Epithelial cell of proximal tubule (primary cell): ENCODE results near the gene PSME3IP1. TPM values are rescaled to one million over a fixed set of nuclear protein-coding genes. Genes with fewer than 3 reads are reported as not detected.
A peak's percentile ranks its signal among the peaks of the same experiment; 100 is the strongest.
"Not testable (repeated sequence)": the region's sequence is repeated elsewhere in the genome, so short reads cannot be mapped to it uniquely, and the experiment has no call there.

Source experiments
- DNase-seq: peaks from one replicate; pipeline ENCODE4 v3.0.0-alpha.2; 2011; ENCODE audit warnings: low read depth
- H3K4me3 ChIP-seq: 2 replicates; pipeline ENCODE4 v1.5.1; 2011; ENCODE audit warnings: low read depth, mild to moderate bottlenecking, low read length
- total RNA-seq: library from RNA; depleted of rRNA; stranded (reverse); fragments of >200 nt; gene quantifications from 2 replicates; pipeline ENCODE4 v1.2.3, GENCODE V29; 2015
- TF ChIP-seq, protein P1 (sequence below): conservative IDR thresholded peaks from 2 replicates; pipeline ENCODE4 v1.5.1; 2012; ENCODE audit warnings: low read depth, mild to moderate bottlenecking, low read length

The PSME3IP1 gene
- total RNA-seq, 1 donor from 2014 or later = 105 TPM

DNA sequence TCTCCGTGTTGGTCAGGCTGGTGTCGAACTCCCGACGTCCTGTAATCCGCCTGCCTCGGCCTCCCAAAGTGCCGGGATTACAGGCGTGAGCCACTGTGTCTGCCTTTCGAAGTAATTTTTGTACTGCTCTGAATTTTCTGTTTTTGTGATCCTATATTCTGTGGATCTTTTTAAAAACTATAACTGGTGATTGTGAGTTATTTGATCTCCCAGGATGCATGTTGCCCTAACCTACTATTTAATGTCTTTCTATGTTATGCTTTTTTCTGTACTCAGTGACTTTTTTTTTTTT, 2.8 kb upstream of the PSME3IP1 start:
- TF ChIP-seq, protein P1, sequence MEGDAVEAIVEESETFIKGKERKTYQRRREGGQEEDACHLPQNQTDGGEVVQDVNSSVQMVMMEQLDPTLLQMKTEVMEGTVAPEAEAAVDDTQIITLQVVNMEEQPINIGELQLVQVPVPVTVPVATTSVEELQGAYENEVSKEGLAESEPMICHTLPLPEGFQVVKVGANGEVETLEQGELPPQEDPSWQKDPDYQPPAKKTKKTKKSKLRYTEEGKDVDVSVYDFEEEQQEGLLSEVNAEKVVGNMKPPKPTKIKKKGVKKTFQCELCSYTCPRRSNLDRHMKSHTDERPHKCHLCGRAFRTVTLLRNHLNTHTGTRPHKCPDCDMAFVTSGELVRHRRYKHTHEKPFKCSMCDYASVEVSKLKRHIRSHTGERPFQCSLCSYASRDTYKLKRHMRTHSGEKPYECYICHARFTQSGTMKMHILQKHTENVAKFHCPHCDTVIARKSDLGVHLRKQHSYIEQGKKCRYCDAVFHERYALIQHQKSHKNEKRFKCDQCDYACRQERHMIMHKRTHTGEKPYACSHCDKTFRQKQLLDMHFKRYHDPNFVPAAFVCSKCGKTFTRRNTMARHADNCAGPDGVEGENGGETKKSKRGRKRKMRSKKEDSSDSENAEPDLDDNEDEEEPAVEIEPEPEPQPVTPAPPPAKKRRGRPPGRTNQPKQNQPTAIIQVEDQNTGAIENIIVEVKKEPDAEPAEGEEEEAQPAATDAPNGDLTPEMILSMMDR = no peak
- no peak overlapping the region for H3K4me3 ChIP-seq
- DNase-seq = no peak

DNA sequence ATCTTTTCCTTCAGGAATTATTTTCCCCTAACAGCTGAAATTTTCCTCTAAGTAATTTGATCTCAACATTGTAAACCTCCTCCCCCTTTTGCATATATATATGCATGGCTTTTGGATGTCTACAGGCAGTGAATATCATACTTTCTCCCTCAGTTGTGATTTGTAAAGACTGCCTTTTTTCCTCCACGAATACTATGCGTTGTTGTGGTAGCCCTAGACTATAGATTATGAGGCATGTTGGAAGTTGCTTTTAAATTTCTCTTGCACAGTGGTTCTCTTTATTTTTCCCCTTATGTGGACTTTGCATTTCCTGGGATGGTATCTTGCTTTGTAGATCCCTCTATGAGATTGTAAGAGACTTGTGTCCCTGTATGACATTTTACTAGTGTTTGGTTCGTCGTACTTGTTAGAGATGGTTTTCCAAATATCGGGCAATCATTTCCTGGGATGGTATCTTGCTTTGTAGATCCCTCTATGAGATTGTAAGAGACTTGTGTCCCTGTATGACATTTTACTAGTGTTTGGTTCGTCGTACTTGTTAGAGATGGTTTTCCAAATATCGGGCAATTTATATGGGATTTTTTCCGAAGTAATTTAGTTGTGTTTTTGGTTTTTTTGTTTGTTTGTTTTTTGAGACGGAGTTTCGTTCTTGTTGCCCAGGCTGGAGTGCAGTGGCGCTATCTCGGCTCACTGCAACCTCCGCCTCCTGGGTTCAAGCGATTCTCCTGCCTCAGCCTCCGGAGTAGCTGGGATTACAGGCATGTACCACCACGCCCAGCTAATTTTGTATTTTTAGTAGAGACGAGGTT, 2.3 kb upstream of the PSME3IP1 start:
- not testable (repeated sequence) for DNase-seq
- peak overlapping the region; percentile 88 for H3K4me3 ChIP-seq

DNA sequence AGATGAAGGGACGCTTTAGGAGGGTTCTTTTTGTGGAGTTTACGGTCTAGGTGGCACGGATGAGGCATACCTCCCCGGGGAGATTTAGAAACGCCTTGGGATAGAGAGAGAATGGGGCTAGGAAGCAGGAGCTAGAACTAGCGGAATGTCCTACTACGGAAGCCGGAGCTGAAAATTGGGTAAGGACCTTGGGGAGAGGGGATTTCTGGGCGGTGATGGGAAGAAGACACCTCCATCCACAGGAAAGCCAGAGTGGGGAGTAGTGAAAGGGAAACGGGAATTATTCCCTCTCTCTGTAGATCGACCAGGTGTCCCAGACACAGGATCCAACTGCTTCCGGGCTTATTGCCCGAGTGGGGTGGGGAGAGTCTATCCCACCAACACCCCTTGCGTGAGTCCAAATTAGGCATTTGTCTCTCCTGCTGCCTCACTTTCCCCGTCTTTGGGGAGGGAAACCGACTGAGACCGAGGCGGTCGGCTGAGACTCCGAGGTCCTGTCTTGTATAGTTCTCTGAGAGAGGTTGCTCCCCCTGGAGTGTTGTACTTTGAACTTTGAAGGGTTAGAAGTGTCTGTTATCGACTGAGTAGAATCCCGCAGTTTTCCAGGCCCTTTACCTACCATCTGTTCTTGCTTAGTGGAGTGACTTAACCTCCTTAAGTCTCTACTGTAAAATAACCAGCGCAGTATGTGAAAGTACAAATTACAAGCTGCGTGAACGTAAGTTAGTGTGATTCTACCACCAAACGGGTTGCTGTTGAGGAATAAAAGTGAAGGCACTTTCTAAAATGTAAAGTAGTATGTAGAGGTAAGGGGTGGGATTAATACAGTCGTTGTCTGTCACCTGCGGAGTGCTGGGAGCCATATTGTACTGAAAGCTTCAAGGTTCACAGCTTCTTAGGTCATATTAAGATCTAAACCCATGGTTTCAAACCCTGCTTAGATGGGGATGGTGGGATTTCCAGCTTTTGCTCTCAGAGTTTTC, 1.3 kb upstream of the PSME3IP1 start:
- TF ChIP-seq, protein P1 = no peak
- peak overlapping the region; percentile 88 for H3K4me3 ChIP-seq
- no peak for DNase-seq

DNA sequence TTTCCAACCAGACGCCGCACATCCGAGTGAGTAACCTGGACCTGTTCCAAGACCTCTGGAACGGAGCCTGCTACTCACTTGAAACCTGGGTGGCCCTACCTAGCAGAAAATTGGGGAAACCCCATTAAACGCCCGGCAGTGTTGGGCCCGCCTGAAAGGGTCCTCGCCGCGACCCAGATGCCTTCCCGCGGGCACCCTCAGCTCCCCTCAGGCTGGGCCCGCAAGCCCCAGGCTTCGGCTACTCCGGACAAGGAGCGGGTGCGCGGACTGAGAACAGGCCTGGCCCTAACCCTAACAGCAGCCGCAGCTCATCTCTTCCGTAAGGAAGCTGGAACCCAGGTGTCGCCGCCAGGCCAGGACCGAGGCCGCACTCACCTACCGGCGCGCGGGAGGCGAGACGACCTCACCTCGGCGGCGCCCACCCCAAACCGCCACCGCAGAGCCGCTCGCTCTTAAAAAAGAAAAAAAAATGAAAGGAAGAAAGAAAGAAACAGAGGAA, 344 bp downstream of the PSME3IP1 start:
- TF ChIP-seq, protein P1 = no peak
- DNase-seq = no peak
- H3K4me3 ChIP-seq = peak overlapping the region; percentile 88

DNA sequence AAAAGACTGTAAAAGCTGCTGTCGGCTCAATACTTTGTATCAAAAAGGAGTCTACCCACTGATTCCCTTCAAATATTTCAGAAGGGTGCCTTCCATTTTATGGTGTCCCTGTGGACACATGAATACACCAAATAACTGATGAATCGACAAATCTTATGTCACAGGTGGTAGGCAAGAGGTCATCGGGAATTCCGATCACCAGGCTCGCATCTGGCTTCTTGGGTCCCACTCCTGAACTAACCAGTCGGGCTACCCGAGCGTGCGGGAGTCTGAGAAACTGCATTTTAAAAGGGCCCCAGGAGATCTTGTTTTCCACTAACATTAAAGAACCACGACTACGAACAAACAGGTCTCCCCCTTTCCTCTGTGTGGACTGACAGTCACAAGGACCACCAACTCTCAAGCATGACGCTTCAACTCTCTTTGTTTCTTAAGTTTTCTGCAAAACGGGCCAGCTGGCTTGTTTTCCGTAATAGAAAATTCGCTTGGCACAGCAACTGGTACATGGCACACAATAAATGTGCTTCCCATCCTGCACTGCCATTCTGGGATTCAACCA, 873 bp downstream of the PSME3IP1 start:
- DNase-seq = no peak
- H3K4me3 ChIP-seq = peak overlapping the region; percentile 88
- TF ChIP-seq, protein P1 = no peak

DNA sequence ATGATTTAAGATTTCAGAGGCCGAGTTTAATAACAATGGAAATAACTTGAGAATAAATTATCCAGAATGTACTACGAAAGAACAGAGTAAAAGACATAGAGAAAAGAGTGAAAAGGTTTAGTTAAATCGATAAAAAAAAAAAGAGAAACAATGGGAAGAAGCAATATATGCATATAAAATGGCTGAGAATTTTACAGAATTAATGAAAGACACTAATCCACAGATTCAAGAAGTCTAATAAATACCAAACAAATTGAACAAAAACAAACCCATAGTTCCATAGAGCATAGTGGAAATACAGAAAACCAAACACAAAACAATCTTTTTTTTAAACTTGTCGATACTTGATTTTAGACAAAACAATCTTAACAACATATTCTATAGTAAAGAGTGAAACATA, 1.7 kb downstream of the PSME3IP1 start:
- TF ChIP-seq, protein P1 = no peak
- no peak for DNase-seq
- no peak overlapping the region for H3K4me3 ChIP-seq
